MM.1S (cell line): ENCODE results near the gene SENP7.
"Not testable (repeated sequence)": the region's sequence is repeated elsewhere in the genome, so short reads cannot be mapped to it uniquely, and the experiment has no call there.

Experiments
- DNase-seq: peaks from one replicate; pipeline ENCODE4 v3.0.0-alpha.2; 2015
- H2AFZ ChIP-seq: fragments of 300-600 bp; sonication (generic); 2 replicates; pipeline ENCODE4 v1.6.0; 2016; ENCODE audit warnings: antibody characterized with exemption, low read length
- H3F3A ChIP-seq: fragments of 300-600 bp; sonication (generic); 2 replicates; pipeline ENCODE4 v1.6.1; 2016; ENCODE audit warnings: mild to moderate bottlenecking, antibody characterized with exemption, low read length, moderate library complexity, mixed read lengths; ENCODE audit not compliant: insufficient read depth
- H3K27ac ChIP-seq: fragments of 300-600 bp; sonication (generic); 2 replicates; pipeline ENCODE4 v1.5.1; 2016; ENCODE audit warnings: mild to moderate bottlenecking, low read length
- H3K27me3 ChIP-seq: fragments of 300-600 bp; sonication (generic); replicated peaks from 2 replicates; pipeline ENCODE4 v1.6.0; 2016; ENCODE audit warnings: low read length; ENCODE audit not compliant: insufficient read depth
- H3K36me3 ChIP-seq: fragments of 300-600 bp; sonication (generic); replicated peaks from 2 replicates; pipeline ENCODE4 v1.6.1; 2016; ENCODE audit warnings: mild to moderate bottlenecking, low read length, mixed read lengths; ENCODE audit not compliant: insufficient read depth
- H3K4me1 ChIP-seq: fragments of 300-600 bp; sonication (generic); 2 replicates; pipeline ENCODE4 v1.6.1; 2016; ENCODE audit warnings: low read length, mixed read lengths
- H3K4me2 ChIP-seq: fragments of 300-600 bp; sonication (generic); 2 replicates; pipeline ENCODE4 v1.6.0; 2016; ENCODE audit warnings: low read depth, low read length
- H3K4me3 ChIP-seq: fragments of 300-600 bp; sonication (generic); 2 replicates; pipeline ENCODE4 v1.5.1; 2016; ENCODE audit warnings: low read length, mixed read lengths
- H3K79me2 ChIP-seq: fragments of 300-600 bp; sonication (generic); 2 replicates; pipeline ENCODE4 v1.6.1; 2016; ENCODE audit warnings: mixed run types, low read length, mixed read lengths
- H3K9ac ChIP-seq: fragments of 300-600 bp; sonication (generic); 2 replicates; pipeline ENCODE4 v1.6.1; 2016; ENCODE audit warnings: low read length, mixed read lengths
- H3K9me2 ChIP-seq: fragments of 300-600 bp; sonication (generic); replicated peaks from 2 replicates; pipeline ENCODE4 v1.6.1; 2016; ENCODE audit warnings: mild to moderate bottlenecking, low read length, mixed read lengths; ENCODE audit not compliant: insufficient read depth
- H3K9me3 ChIP-seq: fragments of 300-600 bp; sonication (generic); replicated peaks from 2 replicates; pipeline ENCODE4 v1.6.1; 2016; ENCODE audit warnings: mild to moderate bottlenecking, low read length, mixed read lengths; ENCODE audit not compliant: insufficient read depth
- H4K20me1 ChIP-seq: fragments of 300-600 bp; sonication (generic); 2 replicates; pipeline ENCODE4 v1.6.1; 2016; ENCODE audit warnings: mild to moderate bottlenecking, low read length, moderate library complexity, mixed read lengths; ENCODE audit not compliant: insufficient read depth
- EZH2 ChIP-seq: fragments of 300-600 bp; sonication (generic); optimal IDR thresholded peaks from 2 replicates; pipeline ENCODE3; 2017; ENCODE audit warnings: low read depth, mild to moderate bottlenecking, antibody characterized with exemption, low read length, mixed read lengths
- EZH2phosphoT487 ChIP-seq: fragments of 300-600 bp; sonication (generic); IDR thresholded peaks from 2 replicates; pipeline ENCODE4 v1.6.1; 2018; ENCODE audit warnings: antibody characterized with exemption, low read length
- TF ChIP-seq, protein P1 (sequence below): fragments of 300-600 bp; sonication (generic); IDR thresholded peaks from 2 replicates; pipeline ENCODE4 v1.5.1; 2016; ENCODE audit warnings: antibody characterized with exemption, low read length, mixed read lengths

The SENP7 gene

DNA sequence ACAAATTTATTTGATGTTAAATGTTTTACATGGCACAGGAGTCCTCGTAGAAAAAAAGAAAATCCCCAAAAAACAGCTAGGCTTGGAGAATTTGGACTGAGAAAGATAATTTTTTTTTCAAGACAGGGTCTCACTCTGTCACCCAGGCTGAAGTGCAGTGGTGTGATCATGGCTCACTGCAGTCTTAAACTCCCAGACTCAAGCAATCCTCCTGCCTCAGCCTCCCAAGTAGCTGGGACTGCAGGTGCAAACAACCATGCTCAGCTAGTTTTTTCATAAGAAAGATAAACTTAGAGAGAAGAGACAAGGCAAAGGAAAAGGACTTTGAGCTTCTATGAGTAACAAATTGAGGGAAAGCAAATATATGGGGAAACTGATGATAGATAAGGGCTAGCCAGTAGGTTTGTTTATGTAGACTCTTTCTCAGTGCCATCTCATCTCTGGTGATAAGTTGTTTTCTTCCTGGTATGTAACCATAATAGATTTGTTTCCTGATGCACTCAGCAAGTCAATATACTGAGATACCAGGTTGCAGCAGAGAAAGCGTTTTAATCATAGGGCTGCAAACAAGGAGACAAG is 35.6 kb upstream of the SENP7 start:
- TF ChIP-seq EZH2phosphoT487 (no peak), EZH2 (no peak)
- TF ChIP-seq, protein P1, sequence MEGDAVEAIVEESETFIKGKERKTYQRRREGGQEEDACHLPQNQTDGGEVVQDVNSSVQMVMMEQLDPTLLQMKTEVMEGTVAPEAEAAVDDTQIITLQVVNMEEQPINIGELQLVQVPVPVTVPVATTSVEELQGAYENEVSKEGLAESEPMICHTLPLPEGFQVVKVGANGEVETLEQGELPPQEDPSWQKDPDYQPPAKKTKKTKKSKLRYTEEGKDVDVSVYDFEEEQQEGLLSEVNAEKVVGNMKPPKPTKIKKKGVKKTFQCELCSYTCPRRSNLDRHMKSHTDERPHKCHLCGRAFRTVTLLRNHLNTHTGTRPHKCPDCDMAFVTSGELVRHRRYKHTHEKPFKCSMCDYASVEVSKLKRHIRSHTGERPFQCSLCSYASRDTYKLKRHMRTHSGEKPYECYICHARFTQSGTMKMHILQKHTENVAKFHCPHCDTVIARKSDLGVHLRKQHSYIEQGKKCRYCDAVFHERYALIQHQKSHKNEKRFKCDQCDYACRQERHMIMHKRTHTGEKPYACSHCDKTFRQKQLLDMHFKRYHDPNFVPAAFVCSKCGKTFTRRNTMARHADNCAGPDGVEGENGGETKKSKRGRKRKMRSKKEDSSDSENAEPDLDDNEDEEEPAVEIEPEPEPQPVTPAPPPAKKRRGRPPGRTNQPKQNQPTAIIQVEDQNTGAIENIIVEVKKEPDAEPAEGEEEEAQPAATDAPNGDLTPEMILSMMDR, result no peak
- Histone ChIP-seq H3K36me3 (no peaks in the 10 kb centered on the region), H3K9ac (no peak overlapping the region), H3K4me3 (no peak overlapping the region), H4K20me1 (no peaks in the 10 kb centered on the region), H3K27ac (no peak overlapping the region), H3K9me3 (no peaks in the 10 kb centered on the region), H3K9me2 (no peaks in the 10 kb centered on the region), H3K4me1 (no peaks in the 10 kb centered on the region), H3K79me2 (no peaks in the 10 kb centered on the region), H3F3A (no peaks in the 10 kb centered on the region), H3K4me2 (no peak overlapping the region), H2AFZ (no peak overlapping the region), H3K27me3 (no peaks in the 10 kb centered on the region)
- DNase-seq, result no peak

DNA sequence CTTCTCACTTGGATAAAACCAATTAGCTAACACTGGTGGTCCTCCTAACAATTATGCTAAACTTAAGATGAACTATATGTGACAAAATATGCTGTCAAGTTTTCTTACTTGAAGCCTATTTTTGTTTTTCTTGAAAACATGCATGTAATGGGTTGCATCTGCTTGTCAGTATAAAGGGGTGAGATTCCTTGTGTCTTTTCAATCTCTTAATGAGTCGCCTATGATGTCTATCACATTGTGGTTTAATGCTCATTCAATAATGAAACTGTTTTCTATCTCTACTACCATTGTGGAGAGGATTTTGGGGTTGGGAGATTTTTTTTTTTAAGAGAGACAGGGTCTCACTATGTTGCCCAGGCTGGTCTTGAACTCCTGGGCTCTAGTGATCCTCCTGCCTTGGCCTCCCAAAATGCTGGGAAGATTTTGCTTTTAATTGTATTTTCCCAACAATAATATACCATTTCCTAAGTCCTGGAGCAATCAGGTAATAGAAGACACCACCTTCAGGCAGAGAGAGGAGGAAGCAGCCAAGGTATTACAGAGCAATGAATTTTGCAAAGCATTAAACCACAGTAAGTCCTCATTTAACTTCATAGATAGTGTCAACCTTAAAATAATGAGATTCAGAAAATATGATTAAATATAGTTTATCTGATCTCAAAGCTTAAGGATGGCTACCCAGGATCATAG is 31.3 kb upstream of the SENP7 start:
- Histone ChIP-seq H3K27me3 (no peaks in the 10 kb centered on the region), H3F3A (no peaks in the 10 kb centered on the region), H3K79me2 (no peaks in the 10 kb centered on the region), H3K9me2 (no peaks in the 10 kb centered on the region), H3K9ac (no peak overlapping the region), H3K4me2 (no peak overlapping the region), H3K4me3 (no peak overlapping the region), H3K9me3 (no peaks in the 10 kb centered on the region), H3K27ac (no peak overlapping the region), H3K36me3 (no peaks in the 10 kb centered on the region), H2AFZ (no peak overlapping the region), H4K20me1 (no peaks in the 10 kb centered on the region), H3K4me1 (no peaks in the 10 kb centered on the region)
- TF ChIP-seq EZH2 (no peak), EZH2phosphoT487 (no peak)
- TF ChIP-seq, protein P1, result no peak
- DNase-seq, result no peak

DNA sequence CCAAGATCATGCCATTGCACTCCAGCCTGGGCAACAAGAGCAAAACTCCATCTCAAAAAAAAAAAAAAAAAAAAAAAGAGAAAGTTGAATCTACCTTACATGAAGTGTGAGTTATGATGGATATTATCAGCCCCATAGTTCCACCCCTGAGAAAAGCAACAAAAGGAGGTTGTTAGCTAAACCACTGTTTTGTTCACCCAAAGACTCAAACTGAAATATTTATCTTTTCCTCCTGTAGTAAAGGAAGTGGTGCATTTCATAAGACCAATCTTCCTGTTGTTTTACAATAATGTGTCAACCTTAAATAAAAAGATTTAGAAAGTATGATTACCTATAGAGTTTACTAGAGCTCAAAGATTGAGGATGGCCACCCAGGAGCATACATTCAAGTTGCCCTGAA is 29.9 kb upstream of the SENP7 start:
- Histone ChIP-seq H3K4me3 (no peak overlapping the region), H3K36me3 (no peaks in the 10 kb centered on the region), H3K79me2 (no peaks in the 10 kb centered on the region), H2AFZ (no peak overlapping the region), H3K27ac (no peak overlapping the region), H3K9me2 (no peaks in the 10 kb centered on the region), H3K4me2 (no peak overlapping the region), H3K9me3 (no peaks in the 10 kb centered on the region), H4K20me1 (no peaks in the 10 kb centered on the region), H3K9ac (no peak overlapping the region), H3F3A (no peaks in the 10 kb centered on the region), H3K4me1 (no peaks in the 10 kb centered on the region), H3K27me3 (no peaks in the 10 kb centered on the region)
- DNase-seq, result no peak
- TF ChIP-seq EZH2phosphoT487 (no peak), EZH2 (no peak)
- TF ChIP-seq, protein P1, result no peak

DNA sequence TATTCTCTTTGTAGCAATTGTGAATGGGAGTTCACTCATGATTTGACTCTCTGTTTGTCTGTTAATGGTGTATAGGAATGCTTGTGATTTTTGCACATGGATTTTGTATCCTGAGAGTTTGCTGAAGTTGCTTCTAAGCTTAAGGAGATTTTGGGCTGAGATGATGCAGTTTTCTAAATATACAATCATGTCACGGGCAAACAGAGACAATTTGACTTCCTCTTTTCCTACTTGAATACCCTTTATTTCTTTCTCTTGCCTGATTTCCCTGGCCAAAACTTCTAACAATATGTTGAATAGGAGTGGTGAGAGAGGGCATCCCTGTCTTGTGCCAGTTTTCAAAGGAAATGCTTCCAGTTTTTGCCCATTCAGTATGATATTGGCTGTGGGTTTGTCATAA is 23.9 kb upstream of the SENP7 start:
- H3K9me3 ChIP-seq, H3F3A ChIP-seq, H3K79me2 ChIP-seq, DNase-seq, H3K9ac ChIP-seq, H3K36me3 ChIP-seq, H3K4me2 ChIP-seq, H3K4me1 ChIP-seq, H3K9me2 ChIP-seq, H3K27ac ChIP-seq, H4K20me1 ChIP-seq, H2AFZ ChIP-seq, H3K4me3 ChIP-seq, H3K27me3 ChIP-seq: not testable (repeated sequence)
